T-helper 17 cell (primary cell): Measurements from ENCODE around the gene LHB. TPM values are rescaled to one million over a fixed set of nuclear protein-coding genes. Genes with fewer than 3 reads are reported as not detected.
A peak's percentile ranks its signal among the peaks of the same experiment; 100 is the strongest.

Source experiments
- ATAC-seq: fragments of 150-1000 bp; cut with Tn5 transposase; 2 replicates; pipeline ENCODE4 v1.10.0; 2021; ENCODE audit warnings: mild to moderate bottlenecking, moderate library complexity
- DNase-seq, 3 donors: peaks; one replicate each; pipeline versions ENCODE4 v3.0.0 to v3.0.0-alpha.2; 2020 to 2021
- H3K9me3 ChIP-seq: one replicate; pipeline ENCODE4 v1.7.0; 2013; ENCODE audit warnings: low read length, mild to moderate bottlenecking; ENCODE audit not compliant: control insufficient read depth, poor library complexity, severe bottlenecking
- H3K27ac Mint-ChIP-seq: one replicate; pipeline ENCODE4 v1.8.0; 2022; ENCODE audit warnings: mild to moderate bottlenecking, moderate library complexity, mixed read lengths
- H3K27me3 Mint-ChIP-seq: one replicate; pipeline ENCODE4 v1.8.0; 2022; ENCODE audit warnings: mixed read lengths
- H3K36me3 Mint-ChIP-seq: one replicate; pipeline ENCODE4 v1.8.0; 2022; ENCODE audit warnings: low read depth, mixed read lengths
- H3K4me1 Mint-ChIP-seq: one replicate; pipeline ENCODE4 v1.8.0; 2022; ENCODE audit warnings: mild to moderate bottlenecking, mixed read lengths
- H3K4me3 Mint-ChIP-seq: one replicate; pipeline ENCODE4 v1.8.0; 2022; ENCODE audit warnings: mild to moderate bottlenecking, moderate library complexity, mixed read lengths
- total RNA-seq, 4 donors: library from RNA in 2 of 4; stranded (reverse) in 2 of 4; gene quantifications; one replicate each; pipeline ENCODE4 v1.2.3 and lab custom pipeline; 2022 to 2026

Gene LHB
- total RNA-seq, 2 donors from 2014 or later, result not detected

GRCh38 chr19:48970139-48970766, 46.6 kb downstream of the LHB start:
- ATAC-seq (no peak), DNase-seq (no peak)
- Mint-ChIP-seq H3K4me1 (peaks cover 22% of the 10 kb centered on the region), H3K4me3 (no peak overlapping the region), H3K36me3 (peaks cover 4% of the 10 kb centered on the region), H3K27ac (no peak overlapping the region), H3K27me3 (no peaks in the 10 kb centered on the region)
- H3K9me3 ChIP-seq, result no peaks in the 10 kb centered on the region

GRCh38 chr19:48969276-48970138, 47.4 kb downstream of the LHB start:
- no peaks in the 10 kb centered on the region for H3K9me3 ChIP-seq
- Mint-ChIP-seq H3K27ac (no peak overlapping the region), H3K36me3 (peaks cover 4% of the 10 kb centered on the region), H3K4me1 (peaks cover 28% of the 10 kb centered on the region), H3K4me3 (no peak overlapping the region), H3K27me3 (no peaks in the 10 kb centered on the region)
- DNase-seq (no peak), ATAC-seq (no peak)

GRCh38 chr19:48968813-48969218, 48.1 kb downstream of the LHB start:
- ATAC-seq (no peak), DNase-seq (no peak)
- Mint-ChIP-seq H3K4me1 (peaks cover 35% of the 10 kb centered on the region), H3K27me3 (no peaks in the 10 kb centered on the region), H3K4me3 (no peak overlapping the region), H3K27ac (no peak overlapping the region), H3K36me3 (peaks cover 4% of the 10 kb centered on the region)
- no peaks in the 10 kb centered on the region for H3K9me3 ChIP-seq

GRCh38 chr19:48968179-48968661, 48.7 kb downstream of the LHB start:
- H3K36me3 Mint-ChIP-seq, result peaks cover 4% of the 10 kb centered on the region
- ATAC-seq (no peak), DNase-seq (no peak)
- H3K4me3 Mint-ChIP-seq, result no peak overlapping the region
- H3K4me1 Mint-ChIP-seq, result peaks cover 39% of the 10 kb centered on the region
- no peaks in the 10 kb centered on the region for H3K27me3 Mint-ChIP-seq
- H3K9me3 ChIP-seq, result no peaks in the 10 kb centered on the region
- no peak overlapping the region for H3K27ac Mint-ChIP-seq

- Mint-ChIP-seq H3K27ac (no peak overlapping the region), H3K36me3 (peaks cover 4% of the 10 kb centered on the region), H3K27me3 (no peaks in the 10 kb centered on the region), H3K4me1 (peaks cover 45% of the 10 kb centered on the region), H3K4me3 (peak overlapping the region; percentile 99)
- ATAC-seq (no peak), DNase-seq (no peak)
- no peaks in the 10 kb centered on the region for H3K9me3 ChIP-seq
Measured at GRCh38 chr19:48967346-48968178, 49.3 kb downstream of the LHB start.

GRCh38 chr19:48966541-48967345, 50.1 kb downstream of the LHB start:
- Mint-ChIP-seq H3K36me3 (peaks cover 4% of the 10 kb centered on the region), H3K27me3 (no peaks in the 10 kb centered on the region), H3K4me1 (peaks cover 53% of the 10 kb centered on the region), H3K27ac (no peak overlapping the region), H3K4me3 (peak overlapping the region; percentile 99)
- no peaks in the 10 kb centered on the region for H3K9me3 ChIP-seq
- no peak for DNase-seq
- ATAC-seq, result no peak

Other genes with a start within 250 kb of the LHB start
- 10 to 100 TPM; 14.0 to 14.6 TPM for gene BCAT2, start 206.1 kb downstream of the LHB start, total RNA-seq
- under 1 TPM in 1 of 2 donors, not detected in 1; 0.44 TPM for gene HSD17B14, start 180.6 kb downstream of the LHB start, total RNA-seq
- gene PLEKHA4, start 148.5 kb downstream of the LHB start, total RNA-seq, result 1 to 10 TPM in 1 of 2 donors, under 1 TPM in 1; 0.42 to 3.0 TPM
- gene PPP1R15A, start 144.7 kb downstream of the LHB start, total RNA-seq, result 1,000 to 10,000 TPM in 1 of 2 donors, 100 to 1,000 TPM in 1; 954 to 1,165 TPM
- gene TULP2, start 118.3 kb downstream of the LHB start, total RNA-seq, result not detected
- gene NUCB1, start 116.8 kb downstream of the LHB start, total RNA-seq, result 100 to 1,000 TPM; 118 to 135 TPM
- under 1 TPM; 0.50 to 0.86 TPM for gene DHDH, start 83.4 kb downstream of the LHB start, total RNA-seq
- 100 to 1,000 TPM in 1 of 2 donors, 10 to 100 TPM in 1; 89.2 to 104 TPM for gene BAX, start 62.2 kb downstream of the LHB start, total RNA-seq
- gene FTL, start 51.8 kb downstream of the LHB start, total RNA-seq, result 100 to 1,000 TPM; 612 to 898 TPM
- 10 to 100 TPM; 21.6 to 24.2 TPM for gene GYS1, start 23.8 kb downstream of the LHB start, total RNA-seq
- gene RUVBL2, start 23.2 kb downstream of the LHB start, total RNA-seq, result 10 to 100 TPM; 20.2 to 25.5 TPM
- not detected for gene CGB3, start 7.2 kb upstream of the LHB start, total RNA-seq
- gene CGB2, start 14.8 kb upstream of the LHB start, total RNA-seq, result not detected
- not detected for gene CGB1, start 19.8 kb upstream of the LHB start, total RNA-seq
- gene CGB5, start 26.8 kb upstream of the LHB start, total RNA-seq, result not detected
- not detected for gene CGB8, start 32.0 kb upstream of the LHB start, total RNA-seq
- gene CGB7, start 40.7 kb upstream of the LHB start, total RNA-seq, result not detected
- gene NTF4, start 47.7 kb upstream of the LHB start, total RNA-seq, result not detected
- not detected for gene KCNA7, start 55.6 kb upstream of the LHB start, total RNA-seq
- gene SNRNP70, start 68.4 kb upstream of the LHB start, total RNA-seq, result 100 to 1,000 TPM; 352 to 394 TPM
- 1 to 10 TPM; 4.7 to 5.2 TPM for gene LIN7B, start 97.3 kb upstream of the LHB start, total RNA-seq
- 1 to 10 TPM; 3.6 to 3.9 TPM for gene C19orf73, start 102.1 kb upstream of the LHB start, total RNA-seq
- 1 to 10 TPM; 2.6 to 3.9 TPM for gene PPFIA3, start 102.5 kb upstream of the LHB start, total RNA-seq
- not detected for gene HRC, start 138.3 kb upstream of the LHB start, total RNA-seq
- gene TRPM4, start 140.7 kb upstream of the LHB start, total RNA-seq, result under 1 TPM in 1 of 2 donors, not detected in 1; 0.25 TPM